ENCODE results near the gene TANGO2. TPM values are rescaled to one million over a fixed set of nuclear protein-coding genes. Genes with fewer than 3 reads are reported as not detected.

Gene TANGO2
- total and polyA plus RNA-seq, 4 donors: 20.7 to 48.8 (median 34.1) TPM

DNA sequence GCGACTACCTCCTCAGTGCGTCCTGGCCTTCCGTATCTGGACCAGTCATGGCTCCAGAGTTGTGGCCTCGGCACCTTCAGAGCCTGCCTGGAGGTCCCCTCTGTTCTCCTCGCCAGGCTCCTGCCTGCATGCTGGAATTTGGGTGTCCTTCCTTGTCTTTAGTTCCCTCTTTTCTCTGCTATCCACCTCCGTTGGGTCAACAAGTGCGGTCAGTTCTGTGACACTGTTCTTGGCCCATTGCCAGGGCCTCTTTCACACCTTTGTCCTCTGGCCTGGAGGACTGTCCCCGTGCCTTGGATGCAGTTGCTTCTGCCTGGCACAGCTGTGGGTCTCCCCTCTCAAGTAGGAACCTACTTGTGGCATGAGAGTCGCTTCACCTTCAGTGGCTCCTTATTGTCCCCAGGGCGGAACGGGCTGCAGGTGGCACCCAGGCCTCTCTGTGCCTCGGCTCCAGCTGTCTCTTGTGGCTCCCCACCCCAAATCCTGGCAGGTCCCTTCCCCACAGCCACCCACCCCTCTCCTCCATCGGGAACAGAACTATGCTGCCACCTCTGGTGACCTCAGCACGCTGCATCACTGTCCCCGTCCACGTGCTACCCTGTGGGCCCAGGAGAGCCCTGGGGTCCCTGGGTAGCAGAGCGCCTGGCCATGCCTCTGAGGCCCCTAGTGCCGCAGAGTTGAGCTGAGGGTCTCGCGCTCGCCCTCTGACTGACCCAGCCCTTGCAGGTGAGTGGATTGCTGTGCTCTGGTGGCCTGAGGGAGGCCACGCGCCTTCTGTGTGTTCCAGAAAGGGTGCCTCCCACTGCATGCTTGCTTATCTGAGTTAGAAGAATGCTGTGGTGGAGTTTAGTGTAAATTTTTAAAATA lies 63.9 kb downstream of the TANGO2 start:
- no peaks in the 10 kb centered on the region for H3K27me3 ChIP-seq (ENCODE audit: control insufficient read depth in 3 of 3, insufficient read depth in 3 of 3, low read length in 2 of 3)
- no peak overlapping the region for H3K4me3 ChIP-seq
- TF ChIP-seq, protein P1, sequence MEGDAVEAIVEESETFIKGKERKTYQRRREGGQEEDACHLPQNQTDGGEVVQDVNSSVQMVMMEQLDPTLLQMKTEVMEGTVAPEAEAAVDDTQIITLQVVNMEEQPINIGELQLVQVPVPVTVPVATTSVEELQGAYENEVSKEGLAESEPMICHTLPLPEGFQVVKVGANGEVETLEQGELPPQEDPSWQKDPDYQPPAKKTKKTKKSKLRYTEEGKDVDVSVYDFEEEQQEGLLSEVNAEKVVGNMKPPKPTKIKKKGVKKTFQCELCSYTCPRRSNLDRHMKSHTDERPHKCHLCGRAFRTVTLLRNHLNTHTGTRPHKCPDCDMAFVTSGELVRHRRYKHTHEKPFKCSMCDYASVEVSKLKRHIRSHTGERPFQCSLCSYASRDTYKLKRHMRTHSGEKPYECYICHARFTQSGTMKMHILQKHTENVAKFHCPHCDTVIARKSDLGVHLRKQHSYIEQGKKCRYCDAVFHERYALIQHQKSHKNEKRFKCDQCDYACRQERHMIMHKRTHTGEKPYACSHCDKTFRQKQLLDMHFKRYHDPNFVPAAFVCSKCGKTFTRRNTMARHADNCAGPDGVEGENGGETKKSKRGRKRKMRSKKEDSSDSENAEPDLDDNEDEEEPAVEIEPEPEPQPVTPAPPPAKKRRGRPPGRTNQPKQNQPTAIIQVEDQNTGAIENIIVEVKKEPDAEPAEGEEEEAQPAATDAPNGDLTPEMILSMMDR (IDR thresholded peaks at IDR 0.05; ENCODE audit: control extremely low read depth, extremely low read depth): no peak
- ATAC-seq (ENCODE audit: insufficient read depth, low FRiP score) (no peak), DNase-seq (peak in 1 of 3 donors; percentile 12)
- no peak overlapping the region for H3K27ac ChIP-seq (ENCODE audit: low read depth in 1 of 2, low read length in 1 of 2)
- WGBS, 2 donors: 69 to 73% methylated on average over 23 of the region's 23 CpGs
- H3K36me3 ChIP-seq (ENCODE audit: control insufficient read depth in 4 of 4, insufficient read depth in 4 of 4, low read length in 4 of 4): peaks cover 6 to 32% (median 22%) of the 10 kb centered on the region in 4 donors
- no peaks in the 10 kb centered on the region for H3K9me3 ChIP-seq (ENCODE audit: control insufficient read depth in 4 of 4, insufficient read depth in 3 of 4, low read length in 3 of 4)
- peaks cover 5 to 29% (median 17%) of the 10 kb centered on the region in 5 donors for H3K4me1 ChIP-seq (ENCODE audit: control insufficient read depth in 5 of 5, insufficient read depth in 5 of 5, low read length in 5 of 5)
- no peak overlapping the region for H3K9ac ChIP-seq (ENCODE audit: insufficient read depth in 1 of 2, low read length in 2 of 2)

DNA sequence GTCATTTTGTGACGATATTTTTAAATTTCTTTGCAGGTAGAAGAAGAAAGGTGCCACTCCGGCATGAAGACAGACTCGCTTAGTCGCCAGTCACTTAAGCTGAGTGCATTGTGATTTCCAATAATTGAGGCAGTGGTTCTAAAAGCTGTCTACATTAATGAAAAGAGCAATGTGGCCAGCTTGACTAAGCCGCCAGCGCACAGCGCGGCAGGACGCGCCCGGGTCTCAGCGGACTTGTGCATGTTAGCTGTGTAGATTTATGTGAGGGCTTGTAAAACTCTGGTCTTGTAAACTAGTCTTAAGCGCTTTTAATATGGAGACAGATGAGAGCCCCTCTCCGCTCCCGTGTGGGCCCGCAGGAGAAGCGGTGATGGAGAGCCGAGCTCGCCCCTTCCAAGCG lies 64.7 kb downstream of the TANGO2 start:
- Histone ChIP-seq H3K9me3 (ENCODE audit: control insufficient read depth in 4 of 4, insufficient read depth in 3 of 4, low read length in 3 of 4) (no peaks in the 10 kb centered on the region), H3K4me3 (no peak overlapping the region), H3K27me3 (ENCODE audit: control insufficient read depth in 3 of 3, insufficient read depth in 3 of 3, low read length in 2 of 3) (no peaks in the 10 kb centered on the region), H3K4me1 (ENCODE audit: control insufficient read depth in 5 of 5, insufficient read depth in 5 of 5, low read length in 5 of 5) (peaks cover 5 to 29% (median 17%) of the 10 kb centered on the region in 5 donors), H3K9ac (ENCODE audit: insufficient read depth in 1 of 2, low read length in 2 of 2) (no peak overlapping the region), H3K27ac (ENCODE audit: low read depth in 1 of 2, low read length in 1 of 2) (no peak overlapping the region), H3K36me3 (ENCODE audit: control insufficient read depth in 4 of 4, insufficient read depth in 4 of 4, low read length in 4 of 4) (peaks cover 15 to 40% (median 30%) of the 10 kb centered on the region in 4 donors)
- DNase-seq (no peak), ATAC-seq (ENCODE audit: insufficient read depth, low FRiP score) (no peak)
- TF ChIP-seq, protein P1 (IDR thresholded peaks at IDR 0.05; ENCODE audit: control extremely low read depth, extremely low read depth): no peak
- 96 to 97% methylated on average over 20 of the region's 20 CpGs for WGBS, 2 donors

DNA sequence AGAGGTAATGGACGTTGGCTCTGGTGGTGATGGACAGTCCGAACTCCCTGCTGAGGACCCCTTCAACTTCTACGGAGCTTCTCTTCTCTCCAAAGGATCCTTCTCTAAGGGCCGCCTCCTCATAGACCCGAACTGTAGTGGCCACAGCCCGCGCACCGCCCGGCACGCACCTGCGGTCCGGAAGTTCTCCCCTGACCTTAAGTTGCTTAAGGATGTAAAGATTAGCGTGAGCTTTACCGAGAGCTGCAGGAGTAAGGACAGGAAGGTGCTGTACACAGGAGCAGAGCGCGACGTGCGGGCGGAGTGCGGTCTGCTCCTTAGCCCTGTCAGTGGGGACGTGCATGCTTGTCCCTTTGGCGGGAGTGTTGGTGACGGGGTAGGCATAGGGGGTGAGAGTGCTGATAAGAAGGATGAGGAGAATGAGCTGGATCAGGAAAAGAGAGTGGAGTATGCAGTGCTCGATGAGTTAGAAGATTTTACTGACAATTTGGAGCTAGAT lies 65.2 kb downstream of the TANGO2 start:
- Histone ChIP-seq H3K27ac (ENCODE audit: low read depth in 1 of 2, low read length in 1 of 2) (no peak overlapping the region), H3K9me3 (ENCODE audit: control insufficient read depth in 4 of 4, insufficient read depth in 3 of 4, low read length in 3 of 4) (no peaks in the 10 kb centered on the region), H3K9ac (ENCODE audit: insufficient read depth in 1 of 2, low read length in 2 of 2) (no peak overlapping the region), H3K4me1 (ENCODE audit: control insufficient read depth in 5 of 5, insufficient read depth in 5 of 5, low read length in 5 of 5) (peaks cover 5 to 26% (median 15%) of the 10 kb centered on the region in 5 donors), H3K36me3 (ENCODE audit: control insufficient read depth in 4 of 4, insufficient read depth in 4 of 4, low read length in 4 of 4) (peaks cover 20 to 45% (median 34%) of the 10 kb centered on the region in 4 donors), H3K4me3 (no peak overlapping the region), H3K27me3 (ENCODE audit: control insufficient read depth in 3 of 3, insufficient read depth in 3 of 3, low read length in 2 of 3) (no peaks in the 10 kb centered on the region)
- no peak for ATAC-seq (ENCODE audit: insufficient read depth, low FRiP score)
- TF ChIP-seq, protein P1 (IDR thresholded peaks at IDR 0.05; ENCODE audit: control extremely low read depth, extremely low read depth): no peak
- no peak for DNase-seq
- 95 to 97% methylated on average over 24 of the region's 24 CpGs for WGBS, 2 donors
